Brain microvascular endothelial cell (primary cell): ENCODE measurements around the gene S100G.
A peak's percentile ranks its signal among the peaks of the same experiment; 100 is the strongest.

Source experiments
- DNase-seq: peaks from one replicate; pipeline ENCODE4 v3.0.0-alpha.2; 2020
- H3K27ac ChIP-seq: fragments of 250-450 bp; sonication (Bioruptor Pico); 2 replicates; pipeline ENCODE4 v1.5.1; 2020; ENCODE audit warnings: mild to moderate bottlenecking, moderate library complexity
- H3K27me3 ChIP-seq: fragments of 250-450 bp; sonication (Bioruptor Pico); replicated peaks from 2 replicates; pipeline ENCODE4 v1.5.1; 2020; ENCODE audit warnings: mild to moderate bottlenecking
- H3K36me3 ChIP-seq: fragments of 250-450 bp; sonication (Bioruptor Pico); replicated peaks from 2 replicates; pipeline ENCODE4 v1.5.1; 2020; ENCODE audit warnings: mild to moderate bottlenecking
- H3K4me3 ChIP-seq: 2 replicates; pipeline ENCODE4 v1.5.1; 2011; ENCODE audit warnings: low read depth, mild to moderate bottlenecking, control low read depth, low read length, moderate library complexity
- in situ Hi-C: cut with HindIII; loops from 2 replicates; pipeline ENCODE4 v1.10.0; 2017; ENCODE audit warnings: low sequenced_read_pairs, low pct_ligation_motif_present
- TF ChIP-seq, protein P1 (sequence below): IDR thresholded peaks from 2 replicates; pipeline ENCODE4 v1.5.1; 2011; ENCODE audit warnings: low read depth, mild to moderate bottlenecking, moderate library complexity, low read length, control low read depth, inconsistent platforms; ENCODE audit errors: missing control alignments

S100G gene

DNA sequence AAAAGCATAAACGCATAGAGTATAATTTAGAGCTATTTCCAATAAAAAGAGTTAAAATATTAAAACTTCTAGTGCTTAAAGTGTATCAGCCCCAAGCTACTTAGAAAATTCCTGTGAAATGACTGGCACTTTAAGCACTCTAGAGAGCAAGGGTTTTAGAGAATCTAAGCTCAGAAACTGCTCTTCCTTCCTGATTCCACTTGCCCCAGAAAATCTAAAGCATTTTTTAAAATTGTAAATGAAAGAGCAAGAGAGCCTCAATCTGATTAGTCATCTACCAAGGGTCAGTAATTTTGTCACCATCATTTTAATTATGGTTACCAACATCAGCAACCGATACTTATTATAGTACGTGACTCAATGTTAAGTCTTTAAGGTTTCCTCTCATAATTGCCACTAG is 37.6 kb downstream of the S100G start:
- no peak overlapping the region for H3K4me3 ChIP-seq
- TF ChIP-seq, protein P1, sequence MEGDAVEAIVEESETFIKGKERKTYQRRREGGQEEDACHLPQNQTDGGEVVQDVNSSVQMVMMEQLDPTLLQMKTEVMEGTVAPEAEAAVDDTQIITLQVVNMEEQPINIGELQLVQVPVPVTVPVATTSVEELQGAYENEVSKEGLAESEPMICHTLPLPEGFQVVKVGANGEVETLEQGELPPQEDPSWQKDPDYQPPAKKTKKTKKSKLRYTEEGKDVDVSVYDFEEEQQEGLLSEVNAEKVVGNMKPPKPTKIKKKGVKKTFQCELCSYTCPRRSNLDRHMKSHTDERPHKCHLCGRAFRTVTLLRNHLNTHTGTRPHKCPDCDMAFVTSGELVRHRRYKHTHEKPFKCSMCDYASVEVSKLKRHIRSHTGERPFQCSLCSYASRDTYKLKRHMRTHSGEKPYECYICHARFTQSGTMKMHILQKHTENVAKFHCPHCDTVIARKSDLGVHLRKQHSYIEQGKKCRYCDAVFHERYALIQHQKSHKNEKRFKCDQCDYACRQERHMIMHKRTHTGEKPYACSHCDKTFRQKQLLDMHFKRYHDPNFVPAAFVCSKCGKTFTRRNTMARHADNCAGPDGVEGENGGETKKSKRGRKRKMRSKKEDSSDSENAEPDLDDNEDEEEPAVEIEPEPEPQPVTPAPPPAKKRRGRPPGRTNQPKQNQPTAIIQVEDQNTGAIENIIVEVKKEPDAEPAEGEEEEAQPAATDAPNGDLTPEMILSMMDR: no peak
- no peak for DNase-seq
- no peaks in the 10 kb centered on the region for H3K27me3 ChIP-seq
- H3K36me3 ChIP-seq: peaks cover 4% of the 10 kb centered on the region
- no peak overlapping the region for H3K27ac ChIP-seq
- in situ Hi-C loops: no loop called here

DNA sequence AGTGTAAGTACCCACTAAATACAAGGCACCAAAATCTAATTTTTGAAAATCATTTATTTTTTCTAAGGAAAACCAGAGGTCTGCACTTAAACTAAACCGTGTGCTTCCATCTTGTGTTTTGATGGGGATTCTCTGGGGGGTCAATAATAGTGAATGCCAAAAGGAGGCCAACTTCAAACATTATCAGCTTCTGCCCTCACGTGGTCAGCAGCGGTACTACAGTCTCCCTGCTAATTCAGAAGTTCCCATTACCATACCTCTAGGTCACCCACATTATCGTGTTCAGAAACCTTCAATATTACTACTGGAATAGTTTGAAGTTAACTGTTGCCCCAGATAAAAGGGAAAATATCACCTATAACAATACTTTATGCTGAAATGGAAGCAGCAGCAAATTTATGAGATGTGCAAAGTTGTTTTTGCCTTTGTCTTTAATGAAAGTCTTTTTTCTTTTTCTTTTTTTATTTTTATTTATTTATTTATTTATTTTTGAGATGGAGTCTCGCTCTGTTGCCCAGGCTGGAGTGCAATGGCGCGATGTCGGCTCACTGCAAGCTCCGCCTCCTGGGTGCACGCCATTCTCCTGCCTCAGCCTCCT is 45.2 kb downstream of the S100G start:
- Histone ChIP-seq H3K36me3 (peaks cover 4% of the 10 kb centered on the region), H3K27ac (no peak overlapping the region), H3K4me3 (no peak overlapping the region), H3K27me3 (no peaks in the 10 kb centered on the region)
- TF ChIP-seq, protein P1: peak; percentile 92
- in situ Hi-C loops: no loop called here
- peak; percentile 70 for DNase-seq

DNA sequence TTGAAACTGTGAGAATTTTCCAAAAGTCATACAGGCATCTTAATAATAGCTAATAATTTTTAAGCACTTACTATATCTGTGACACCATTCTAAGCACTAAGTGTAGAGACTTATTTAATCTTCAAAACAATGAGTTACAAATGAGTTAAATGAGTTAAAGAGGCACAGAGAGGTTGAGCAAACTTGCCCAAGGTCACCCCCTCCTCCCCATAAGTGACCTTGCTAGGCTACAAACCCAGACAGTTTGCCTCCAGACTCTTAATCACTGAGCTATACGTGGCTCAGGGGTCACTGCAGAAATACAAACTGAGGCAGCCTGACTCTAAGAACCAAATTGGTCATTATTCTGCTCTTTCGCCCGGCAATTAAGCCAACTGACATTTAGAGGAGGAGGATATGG is 47.0 kb downstream of the S100G start:
- in situ Hi-C loops: no loop called here
- no peak for DNase-seq
- H3K27me3 ChIP-seq: no peaks in the 10 kb centered on the region
- H3K27ac ChIP-seq: no peak overlapping the region
- no peaks in the 10 kb centered on the region for H3K36me3 ChIP-seq
- no peak overlapping the region for H3K4me3 ChIP-seq
- TF ChIP-seq, protein P1: no peak

DNA sequence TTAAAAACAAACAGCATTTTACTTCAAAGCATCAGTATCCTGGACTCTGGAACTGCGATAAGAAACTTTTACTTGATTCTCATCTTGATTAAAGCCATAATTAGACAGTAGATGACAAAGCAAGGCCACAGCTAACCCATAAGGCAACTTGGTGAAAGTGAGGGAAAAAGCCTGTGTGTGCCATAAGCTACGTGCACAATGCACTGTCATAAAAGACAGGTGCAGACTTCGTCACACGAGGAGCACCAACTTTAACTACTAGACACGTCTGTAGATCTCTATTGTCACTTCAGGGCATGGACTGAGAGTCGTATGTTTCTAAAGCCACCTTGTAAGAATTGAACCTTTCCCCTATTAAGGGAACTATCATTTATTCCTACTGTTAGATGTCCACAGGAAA is 49.4 kb downstream of the S100G start:
- TF ChIP-seq, protein P1: no peak
- DNase-seq: no peak
- H3K4me3 ChIP-seq: no peak overlapping the region
- no peaks in the 10 kb centered on the region for H3K27me3 ChIP-seq
- in situ Hi-C loops: no loop called here
- H3K36me3 ChIP-seq: no peaks in the 10 kb centered on the region
- no peak overlapping the region for H3K27ac ChIP-seq

DNA sequence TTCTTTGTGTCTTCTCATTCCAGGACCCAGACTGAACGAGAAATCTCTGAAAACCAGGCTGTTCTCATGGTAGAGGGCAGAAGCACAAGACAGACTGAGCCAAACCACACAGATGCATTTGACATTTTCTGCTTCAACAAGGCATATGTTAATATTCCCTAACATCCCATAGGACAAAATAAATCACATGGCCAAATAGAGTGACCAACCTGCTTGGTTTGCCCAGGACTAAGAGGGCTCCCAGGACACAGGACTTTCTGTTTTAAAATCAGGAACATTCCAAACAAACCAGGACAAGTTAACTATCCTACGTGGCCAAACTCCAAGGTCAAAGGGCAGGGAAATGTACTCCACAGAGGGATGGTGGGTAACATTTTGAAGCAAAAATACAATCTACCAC is 50.8 kb downstream of the S100G start:
- Histone ChIP-seq H3K27me3 (no peaks in the 10 kb centered on the region), H3K27ac (no peak overlapping the region), H3K36me3 (no peaks in the 10 kb centered on the region), H3K4me3 (no peak overlapping the region)
- in situ Hi-C loops: no loop called here
- DNase-seq: no peak
- TF ChIP-seq, protein P1: no peak

DNA sequence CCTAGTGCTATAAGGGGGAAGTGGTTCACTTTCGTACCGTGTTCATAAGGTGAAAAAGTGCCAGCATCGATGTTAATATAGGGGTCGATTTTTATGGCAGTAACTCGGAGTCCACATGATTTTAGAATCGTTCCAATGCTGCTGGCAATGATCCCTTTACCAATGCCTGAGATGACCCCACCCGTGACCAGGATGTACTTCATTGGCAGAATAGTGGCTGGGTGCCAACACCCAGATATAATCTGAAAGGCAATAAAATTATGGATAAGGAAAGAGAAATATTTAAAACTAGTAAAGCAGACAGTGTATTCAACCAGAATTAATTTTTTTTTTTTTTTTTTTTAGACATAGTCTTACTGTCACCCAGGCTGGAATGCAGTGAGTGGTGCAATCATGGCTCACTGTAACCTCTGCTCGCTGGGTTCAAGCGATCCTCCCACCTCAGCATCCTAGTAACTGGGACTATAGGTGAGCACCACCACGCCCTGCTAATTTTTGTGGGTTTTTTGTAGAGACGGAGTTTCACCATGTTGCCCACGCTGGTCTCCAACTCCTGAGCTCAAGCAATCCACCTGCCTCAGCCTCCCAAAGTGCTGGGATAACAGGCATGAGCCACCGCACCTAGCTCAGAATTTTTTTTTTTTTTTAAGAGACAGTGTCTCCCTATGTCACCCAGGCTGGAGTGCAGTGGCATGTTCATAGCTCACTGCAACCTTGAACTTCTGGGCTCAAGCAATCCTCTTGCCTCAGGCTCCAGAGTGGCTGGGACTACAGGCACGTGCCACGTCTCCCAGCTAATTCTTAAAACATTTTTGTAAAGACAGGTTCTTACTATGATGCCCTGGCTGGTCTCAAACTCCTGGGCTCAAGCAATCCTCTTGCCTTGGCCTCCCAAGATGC is 53.0 kb downstream of the S100G start:
- H3K4me3 ChIP-seq: no peak overlapping the region
- no peak for DNase-seq
- H3K36me3 ChIP-seq: no peaks in the 10 kb centered on the region
- in situ Hi-C loops: no loop called here
- TF ChIP-seq, protein P1: no peak
- H3K27me3 ChIP-seq: no peaks in the 10 kb centered on the region
- no peak overlapping the region for H3K27ac ChIP-seq
